Measurements from ENCODE around the gene FRZB. TPM values are rescaled to one million over a fixed set of nuclear protein-coding genes. Genes with fewer than 3 reads are reported as not detected.

Gene FRZB
- total and polyA plus RNA-seq, 2 of the 13 experiments (the other 11 are each of a cell fraction or from before 2014, with no cell fraction given), result 0.04 to 1.2 TPM

DNA sequence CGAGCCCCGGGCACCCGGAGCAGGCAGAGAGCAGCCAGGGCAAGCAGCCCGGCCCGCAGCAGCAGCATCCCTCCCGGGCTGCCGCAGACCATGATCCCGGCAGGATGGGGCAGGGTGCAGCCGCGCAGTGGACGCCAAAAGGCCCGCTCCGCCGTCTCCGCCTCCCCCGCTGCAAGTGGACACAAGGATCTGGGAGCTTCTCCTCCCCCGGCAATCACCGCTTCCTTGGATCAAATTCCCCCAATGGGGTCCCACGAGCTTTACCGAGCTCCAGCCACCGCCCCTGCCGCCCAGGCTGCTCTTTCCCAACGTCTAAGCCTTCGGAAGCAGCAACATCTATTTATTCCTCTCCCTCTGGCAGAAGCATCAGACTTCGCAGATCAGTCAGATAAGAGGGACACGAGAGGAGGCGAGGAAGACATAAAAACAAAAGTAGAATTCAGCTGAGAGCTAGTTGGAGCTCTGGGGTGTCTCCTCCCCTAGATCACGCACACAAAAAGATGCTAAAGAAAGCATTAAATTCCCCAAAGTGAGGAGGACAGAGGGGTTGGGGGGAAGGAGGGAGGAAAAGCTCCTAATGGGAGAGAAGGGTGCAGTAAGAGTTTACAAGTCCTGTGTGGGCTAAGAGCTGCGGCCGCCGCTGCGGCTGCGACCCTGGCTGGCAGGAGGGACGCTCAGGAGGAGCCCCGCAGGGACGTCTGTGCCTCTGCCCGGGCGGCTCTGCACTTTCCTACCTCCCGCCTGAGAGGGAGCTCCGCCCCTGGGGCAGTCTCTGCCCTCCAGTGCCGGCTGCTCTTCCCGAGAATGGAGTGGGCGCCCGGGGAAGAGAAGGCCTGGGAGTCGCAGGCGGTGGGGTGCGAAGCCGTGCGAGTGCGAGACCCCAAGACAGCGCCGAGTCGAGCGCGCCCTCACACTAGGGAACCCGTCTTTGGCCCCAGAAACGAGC lies at the start of gene FRZB (continued):
- TF ChIP-seq, protein P1, sequence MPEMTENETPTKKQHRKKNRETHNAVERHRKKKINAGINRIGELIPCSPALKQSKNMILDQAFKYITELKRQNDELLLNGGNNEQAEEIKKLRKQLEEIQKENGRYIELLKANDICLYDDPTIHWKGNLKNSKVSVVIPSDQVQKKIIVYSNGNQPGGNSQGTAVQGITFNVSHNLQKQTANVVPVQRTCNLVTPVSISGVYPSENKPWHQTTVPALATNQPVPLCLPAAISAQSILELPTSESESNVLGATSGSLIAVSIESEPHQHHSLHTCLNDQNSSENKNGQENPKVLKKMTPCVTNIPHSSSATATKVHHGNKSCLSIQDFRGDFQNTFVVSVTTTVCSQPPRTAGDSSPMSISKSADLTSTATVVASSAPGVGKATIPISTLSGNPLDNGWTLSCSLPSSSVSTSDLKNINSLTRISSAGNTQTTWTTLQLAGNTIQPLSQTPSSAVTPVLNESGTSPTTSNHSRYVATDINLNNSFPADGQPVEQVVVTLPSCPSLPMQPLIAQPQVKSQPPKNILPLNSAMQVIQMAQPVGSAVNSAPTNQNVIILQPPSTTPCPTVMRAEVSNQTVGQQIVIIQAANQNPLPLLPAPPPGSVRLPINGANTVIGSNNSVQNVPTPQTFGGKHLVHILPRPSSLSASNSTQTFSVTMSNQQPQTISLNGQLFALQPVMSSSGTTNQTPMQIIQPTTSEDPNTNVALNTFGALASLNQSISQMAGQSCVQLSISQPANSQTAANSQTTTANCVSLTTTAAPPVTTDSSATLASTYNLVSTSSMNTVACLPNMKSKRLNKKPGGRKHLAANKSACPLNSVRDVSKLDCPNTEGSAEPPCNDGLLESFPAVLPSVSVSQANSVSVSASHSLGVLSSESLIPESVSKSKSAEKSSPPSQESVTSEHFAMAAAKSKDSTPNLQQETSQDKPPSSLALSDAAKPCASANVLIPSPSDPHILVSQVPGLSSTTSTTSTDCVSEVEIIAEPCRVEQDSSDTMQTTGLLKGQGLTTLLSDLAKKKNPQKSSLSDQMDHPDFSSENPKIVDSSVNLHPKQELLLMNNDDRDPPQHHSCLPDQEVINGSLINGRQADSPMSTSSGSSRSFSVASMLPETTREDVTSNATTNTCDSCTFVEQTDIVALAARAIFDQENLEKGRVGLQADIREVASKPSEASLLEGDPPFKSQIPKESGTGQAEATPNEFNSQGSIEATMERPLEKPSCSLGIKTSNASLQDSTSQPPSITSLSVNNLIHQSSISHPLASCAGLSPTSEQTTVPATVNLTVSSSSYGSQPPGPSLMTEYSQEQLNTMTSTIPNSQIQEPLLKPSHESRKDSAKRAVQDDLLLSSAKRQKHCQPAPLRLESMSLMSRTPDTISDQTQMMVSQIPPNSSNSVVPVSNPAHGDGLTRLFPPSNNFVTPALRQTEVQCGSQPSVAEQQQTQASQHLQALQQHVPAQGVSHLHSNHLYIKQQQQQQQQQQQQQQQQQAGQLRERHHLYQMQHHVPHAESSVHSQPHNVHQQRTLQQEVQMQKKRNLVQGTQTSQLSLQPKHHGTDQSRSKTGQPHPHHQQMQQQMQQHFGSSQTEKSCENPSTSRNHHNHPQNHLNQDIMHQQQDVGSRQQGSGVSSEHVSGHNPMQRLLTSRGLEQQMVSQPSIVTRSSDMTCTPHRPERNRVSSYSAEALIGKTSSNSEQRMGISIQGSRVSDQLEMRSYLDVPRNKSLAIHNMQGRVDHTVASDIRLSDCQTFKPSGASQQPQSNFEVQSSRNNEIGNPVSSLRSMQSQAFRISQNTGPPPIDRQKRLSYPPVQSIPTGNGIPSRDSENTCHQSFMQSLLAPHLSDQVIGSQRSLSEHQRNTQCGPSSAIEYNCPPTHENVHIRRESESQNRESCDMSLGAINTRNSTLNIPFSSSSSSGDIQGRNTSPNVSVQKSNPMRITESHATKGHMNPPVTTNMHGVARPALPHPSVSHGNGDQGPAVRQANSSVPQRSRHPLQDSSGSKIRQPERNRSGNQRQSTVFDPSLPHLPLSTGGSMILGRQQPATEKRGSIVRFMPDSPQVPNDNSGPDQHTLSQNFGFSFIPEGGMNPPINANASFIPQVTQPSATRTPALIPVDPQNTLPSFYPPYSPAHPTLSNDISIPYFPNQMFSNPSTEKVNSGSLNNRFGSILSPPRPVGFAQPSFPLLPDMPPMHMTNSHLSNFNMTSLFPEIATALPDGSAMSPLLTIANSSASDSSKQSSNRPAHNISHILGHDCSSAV (CRISPR knock-in tag; IDR thresholded peaks at IDR 0.05; ENCODE audit: borderline replicate concordance), result peak; percentile 91; the same call in 1 of the 2 replicates
- 0 out of 2 replicates have a peak, but pooled peaks have one; percentile 33 for TF ChIP-seq SNAPC2 (CRISPR knock-in tag; IDR thresholded peaks at IDR 0.05)
- 0 out of 2 replicates have a peak, but pooled peaks have one; percentile 43 for TF ChIP-seq ZNF292 (CRISPR knock-in tag; IDR thresholded peaks at IDR 0.05; ENCODE audit: borderline replicate concordance, low read depth)
- peak; percentile 17; the same call in 1 of the 2 replicates for TF ChIP-seq GABPB1 (CRISPR knock-in tag; IDR thresholded peaks at IDR 0.05)
- no peak for TF ChIP-seq ZNF761 (CRISPR knock-in tag; conservative IDR thresholded peaks at IDR 0.05)
- TF ChIP-seq RXRA (CRISPR knock-in tag; IDR thresholded peaks at IDR 0.05), result 0 out of 2 replicates have a peak, but pooled peaks have one; percentile 1
- TF ChIP-seq, protein P2, sequence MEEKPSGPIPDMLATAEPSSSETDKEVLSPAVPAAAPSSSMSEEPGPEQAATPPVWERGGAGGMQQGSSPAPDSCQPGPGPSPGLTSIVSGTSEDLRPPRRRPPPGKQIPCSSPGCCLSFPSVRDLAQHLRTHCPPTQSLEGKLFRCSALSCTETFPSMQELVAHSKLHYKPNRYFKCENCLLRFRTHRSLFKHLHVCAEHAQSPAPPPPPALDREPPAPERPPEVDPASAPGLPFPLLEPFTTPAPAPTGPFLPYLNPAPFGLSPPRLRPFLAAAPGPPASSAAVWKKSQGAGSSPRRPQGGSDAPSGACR (CRISPR knock-in tag; IDR thresholded peaks at IDR 0.05), result no peak
- TF ChIP-seq, protein P3, sequence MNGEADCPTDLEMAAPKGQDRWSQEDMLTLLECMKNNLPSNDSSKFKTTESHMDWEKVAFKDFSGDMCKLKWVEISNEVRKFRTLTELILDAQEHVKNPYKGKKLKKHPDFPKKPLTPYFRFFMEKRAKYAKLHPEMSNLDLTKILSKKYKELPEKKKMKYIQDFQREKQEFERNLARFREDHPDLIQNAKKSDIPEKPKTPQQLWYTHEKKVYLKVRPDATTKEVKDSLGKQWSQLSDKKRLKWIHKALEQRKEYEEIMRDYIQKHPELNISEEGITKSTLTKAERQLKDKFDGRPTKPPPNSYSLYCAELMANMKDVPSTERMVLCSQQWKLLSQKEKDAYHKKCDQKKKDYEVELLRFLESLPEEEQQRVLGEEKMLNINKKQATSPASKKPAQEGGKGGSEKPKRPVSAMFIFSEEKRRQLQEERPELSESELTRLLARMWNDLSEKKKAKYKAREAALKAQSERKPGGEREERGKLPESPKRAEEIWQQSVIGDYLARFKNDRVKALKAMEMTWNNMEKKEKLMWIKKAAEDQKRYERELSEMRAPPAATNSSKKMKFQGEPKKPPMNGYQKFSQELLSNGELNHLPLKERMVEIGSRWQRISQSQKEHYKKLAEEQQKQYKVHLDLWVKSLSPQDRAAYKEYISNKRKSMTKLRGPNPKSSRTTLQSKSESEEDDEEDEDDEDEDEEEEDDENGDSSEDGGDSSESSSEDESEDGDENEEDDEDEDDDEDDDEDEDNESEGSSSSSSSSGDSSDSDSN (CRISPR knock-in tag; IDR thresholded peaks at IDR 0.05), result peak; percentile 53
- no peak for TF ChIP-seq KDM2A (CRISPR knock-in tag; IDR thresholded peaks at IDR 0.05; ENCODE audit: borderline replicate concordance, low read depth)
- TF ChIP-seq CAMTA2 (CRISPR knock-in tag; IDR thresholded peaks at IDR 0.05; ENCODE audit: borderline replicate concordance), result 0 out of 2 replicates have a peak, but pooled peaks have one; percentile 32
- TF ChIP-seq, protein P4, sequence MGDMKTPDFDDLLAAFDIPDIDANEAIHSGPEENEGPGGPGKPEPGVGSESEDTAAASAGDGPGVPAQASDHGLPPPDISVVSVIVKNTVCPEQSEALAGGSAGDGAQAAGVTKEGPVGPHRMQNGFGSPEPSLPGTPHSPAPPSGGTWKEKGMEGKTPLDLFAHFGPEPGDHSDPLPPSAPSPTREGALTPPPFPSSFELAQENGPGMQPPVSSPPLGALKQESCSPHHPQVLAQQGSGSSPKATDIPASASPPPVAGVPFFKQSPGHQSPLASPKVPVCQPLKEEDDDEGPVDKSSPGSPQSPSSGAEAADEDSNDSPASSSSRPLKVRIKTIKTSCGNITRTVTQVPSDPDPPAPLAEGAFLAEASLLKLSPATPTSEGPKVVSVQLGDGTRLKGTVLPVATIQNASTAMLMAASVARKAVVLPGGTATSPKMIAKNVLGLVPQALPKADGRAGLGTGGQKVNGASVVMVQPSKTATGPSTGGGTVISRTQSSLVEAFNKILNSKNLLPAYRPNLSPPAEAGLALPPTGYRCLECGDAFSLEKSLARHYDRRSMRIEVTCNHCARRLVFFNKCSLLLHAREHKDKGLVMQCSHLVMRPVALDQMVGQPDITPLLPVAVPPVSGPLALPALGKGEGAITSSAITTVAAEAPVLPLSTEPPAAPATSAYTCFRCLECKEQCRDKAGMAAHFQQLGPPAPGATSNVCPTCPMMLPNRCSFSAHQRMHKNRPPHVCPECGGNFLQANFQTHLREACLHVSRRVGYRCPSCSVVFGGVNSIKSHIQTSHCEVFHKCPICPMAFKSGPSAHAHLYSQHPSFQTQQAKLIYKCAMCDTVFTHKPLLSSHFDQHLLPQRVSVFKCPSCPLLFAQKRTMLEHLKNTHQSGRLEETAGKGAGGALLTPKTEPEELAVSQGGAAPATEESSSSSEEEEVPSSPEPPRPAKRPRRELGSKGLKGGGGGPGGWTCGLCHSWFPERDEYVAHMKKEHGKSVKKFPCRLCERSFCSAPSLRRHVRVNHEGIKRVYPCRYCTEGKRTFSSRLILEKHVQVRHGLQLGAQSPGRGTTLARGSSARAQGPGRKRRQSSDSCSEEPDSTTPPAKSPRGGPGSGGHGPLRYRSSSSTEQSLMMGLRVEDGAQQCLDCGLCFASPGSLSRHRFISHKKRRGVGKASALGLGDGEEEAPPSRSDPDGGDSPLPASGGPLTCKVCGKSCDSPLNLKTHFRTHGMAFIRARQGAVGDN (CRISPR knock-in tag; IDR thresholded peaks at IDR 0.05), result peak; percentile 61

All from HepG2 (cell line).